CD4-positive, alpha-beta memory T cell (primary cell): ENCODE measurements around the gene DLGAP1. TPM values are rescaled to one million over a fixed set of nuclear protein-coding genes. Genes with fewer than 3 reads are reported as not detected.
A peak's percentile ranks its signal among the peaks of the same experiment; 100 is the strongest.
"Not testable (repeated sequence)": the region's sequence is repeated elsewhere in the genome, so short reads cannot be mapped to it uniquely, and the experiment has no call there.

Source experiments
- CTCF ChIA-PET: fragments of 350-600 bp; sonication (Branson Sonifier 250); formaldehyde crosslinking; loops from one replicate; lab custom pipeline; 2021; ENCODE audit warnings: inconsistent platforms; ENCODE audit not compliant: partially characterized antibody; lab: Charles Lee
- POLR2A ChIA-PET: fragments of 350-600 bp; sonication (Branson Sonifier 250); formaldehyde crosslinking; loops from one replicate; lab custom pipeline; 2021; ENCODE audit not compliant: partially characterized antibody; lab: Charles Lee
- DNase-seq, 5 donors: peaks; one replicate each; pipeline versions ENCODE4 v3.0.0 to v3.0.0-alpha.2; 2020 to 2022; ENCODE audit warnings: mixed read lengths in 1 of 5
- H3K27ac ChIP-seq: one replicate; pipeline ENCODE4 v1.7.0; 2013; ENCODE audit warnings: low read depth, low read length
- H3K27me3 ChIP-seq: 2 replicates; pipeline ENCODE4 v1.7.0; 2013; ENCODE audit warnings: mild to moderate bottlenecking, low read length, moderate library complexity; ENCODE audit not compliant: insufficient read depth
- H3K36me3 ChIP-seq: 2 replicates; pipeline ENCODE4 v1.7.0; 2013; ENCODE audit warnings: mild to moderate bottlenecking, low read length, moderate library complexity; ENCODE audit not compliant: insufficient read depth
- H3K4me1 ChIP-seq: 2 replicates; pipeline ENCODE4 v1.7.0; 2013; ENCODE audit warnings: mild to moderate bottlenecking, low read length, moderate library complexity; ENCODE audit not compliant: insufficient read depth
- H3K4me3 ChIP-seq, 2 donors: one replicate each; pipeline ENCODE4 v1.7.0; 2013; ENCODE audit warnings: low read length in 2 of 2, mild to moderate bottlenecking in 1 of 2
- H3K9me3 ChIP-seq, 2 donors: one replicate each; pipeline ENCODE4 v1.7.0; 2013; ENCODE audit warnings: low read length in 2 of 2, control low read depth in 1 of 2; ENCODE audit not compliant: control insufficient read depth in 1 of 2
- H3K27ac Mint-ChIP-seq, 7 donors: one replicate each; pipeline ENCODE4 v1.8.0; 2020 to 2021; ENCODE audit warnings: mixed read lengths in 7 of 7, mild to moderate bottlenecking in 6 of 7, inconsistent platforms in 3 of 7, moderate library complexity in 3 of 7
- H3K27me3 Mint-ChIP-seq, 2 donors: one replicate each; pipeline ENCODE4 v1.8.0; 2020 to 2021; ENCODE audit warnings: mixed read lengths in 2 of 2
- H3K36me3 Mint-ChIP-seq, 2 donors: one replicate each; pipeline ENCODE4 v1.8.0; 2020 to 2021; ENCODE audit warnings: mixed read lengths in 2 of 2, inconsistent platforms in 1 of 2, mild to moderate bottlenecking in 1 of 2
- H3K4me1 Mint-ChIP-seq, 4 donors: one replicate each; pipeline ENCODE4 v1.8.0; 2020 to 2021; ENCODE audit warnings: mixed read lengths in 4 of 4, mild to moderate bottlenecking in 1 of 4
- H3K4me3 Mint-ChIP-seq, 8 donors: one replicate each; pipeline ENCODE4 v1.8.0; 2020 to 2021; ENCODE audit warnings: mixed read lengths in 8 of 8, mild to moderate bottlenecking in 7 of 8, moderate library complexity in 6 of 8, inconsistent platforms in 3 of 8
- H3K9me3 Mint-ChIP-seq, 8 donors: one replicate each; pipeline ENCODE4 v1.8.0; 2020 to 2021; ENCODE audit warnings: mixed read lengths in 8 of 8, mild to moderate bottlenecking in 5 of 8, inconsistent platforms in 3 of 8, moderate library complexity in 1 of 8
- intact Hi-C: fragments of 100-400 bp; cut with micrococcal nuclease; formaldehyde crosslinking; loops from one replicate; pipeline ENCODE4 v1.15.1; 2023
- polyA plus RNA-seq, 2 donors: library from polyadenylated mRNA; unstranded; fragments of 300-500 nt; fragmentation: Illumina TruSeq; gene quantifications; one replicate each; pipeline ENCODE4 v1.2.3, GENCODE V29; 2021
- total RNA-seq, 2 experiments: library from RNA; stranded (reverse); gene quantifications; one replicate each; pipeline ENCODE4 v1.2.3, GENCODE V29; 2021

Gene DLGAP1
- total and polyA plus RNA-seq, 4 experiments from 2014 or later = 0.17 to 0.71 (median 0.45) TPM

DNA sequence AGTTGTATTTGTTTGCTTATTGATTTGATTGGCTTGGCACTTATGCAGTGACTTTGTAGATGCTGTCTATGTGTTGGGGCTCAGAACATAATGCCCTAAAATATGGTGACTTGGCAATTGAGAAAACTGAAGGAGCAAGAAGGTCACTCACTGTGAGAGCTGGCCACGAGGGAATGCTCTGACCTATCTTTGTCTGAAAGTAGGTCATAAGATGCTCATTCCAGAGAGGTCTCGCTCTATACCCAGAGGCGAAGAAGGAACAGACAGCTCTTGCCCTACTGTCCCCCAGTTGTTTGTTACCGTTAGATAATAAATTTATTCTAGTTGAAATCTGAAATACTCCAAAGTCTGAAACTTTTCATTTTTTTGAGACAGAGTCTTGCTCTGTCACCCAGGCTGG lies 846.6 kb downstream of the DLGAP1 start:
- DNase-seq = no peak
- intact Hi-C loops = no loop called here
- peaks cover 45% of the 10 kb centered on the region for H3K4me1 ChIP-seq
- Mint-ChIP-seq H3K27me3 (no peaks in the 10 kb centered on the region), H3K4me1 (peaks cover 8 to 16% (median 11%) of the 10 kb centered on the region in 4 donors), H3K36me3 (no peaks in the 10 kb centered on the region), H3K4me3 (no peak overlapping the region), H3K9me3 (no peaks in the 10 kb centered on the region), H3K27ac (peak overlapping the region in 1 of 7 donors; percentile 10)
- H3K9me3 ChIP-seq = no peaks in the 10 kb centered on the region
- ChIA-PET CTCF (interaction anchor here (1.1 to 4.0 kb wide), 4 partner anchors 9 to 56 kb away, joined by 3 to 52 read pairs (median 4); no protein-coding TSS in a partner anchor), POLR2A (interaction anchor here (1.3 to 4.6 kb wide), 2 partner anchors 13 to 152 kb away, joined by 3 to 166 read pairs; no protein-coding TSS in a partner anchor)
- no peaks in the 10 kb centered on the region for H3K36me3 ChIP-seq
- no peaks in the 10 kb centered on the region for H3K27me3 ChIP-seq
- H3K4me3 ChIP-seq = no peak overlapping the region
- no peak overlapping the region for H3K27ac ChIP-seq

DNA sequence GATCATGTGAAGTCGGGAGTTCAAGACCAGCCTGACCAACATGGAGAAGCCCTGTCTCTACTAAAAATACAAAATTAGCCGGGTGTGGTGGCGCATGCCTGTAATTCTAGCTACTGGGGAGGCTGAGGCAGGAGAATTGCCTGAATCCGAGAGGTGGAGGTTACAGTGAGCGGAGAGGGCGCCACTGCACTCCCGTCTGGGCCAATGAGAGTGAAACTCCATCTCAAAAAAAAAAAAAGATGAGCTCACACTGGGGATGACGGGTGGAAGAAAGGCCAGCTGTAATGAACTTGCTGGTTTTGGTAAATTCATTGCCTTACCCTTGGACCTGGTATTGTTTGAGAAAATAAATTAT lies 847.0 kb downstream of the DLGAP1 start:
- H3K9me3 Mint-ChIP-seq, H3K27me3 Mint-ChIP-seq, H3K27me3 ChIP-seq, H3K36me3 Mint-ChIP-seq, H3K36me3 ChIP-seq, H3K27ac ChIP-seq, intact Hi-C loops, DNase-seq, H3K4me3 Mint-ChIP-seq, H3K9me3 ChIP-seq, H3K4me3 ChIP-seq: not testable (repeated sequence)
- Mint-ChIP-seq H3K27ac (peak overlapping the region in 3 of 7 donors; percentile 10 to 84 (median 60)), H3K4me1 (peaks cover 8 to 16% (median 11%) of the 10 kb centered on the region in 4 donors)
- peaks cover 49% of the 10 kb centered on the region for H3K4me1 ChIP-seq
- ChIA-PET POLR2A (interaction anchor here (1.3 to 4.6 kb wide), 2 partner anchors 12 to 151 kb away, joined by 3 to 166 read pairs; no protein-coding TSS in a partner anchor), CTCF (interaction anchor here (1.1 to 4.0 kb wide), 4 partner anchors 10 to 57 kb away, joined by 3 to 52 read pairs (median 4); no protein-coding TSS in a partner anchor)

DNA sequence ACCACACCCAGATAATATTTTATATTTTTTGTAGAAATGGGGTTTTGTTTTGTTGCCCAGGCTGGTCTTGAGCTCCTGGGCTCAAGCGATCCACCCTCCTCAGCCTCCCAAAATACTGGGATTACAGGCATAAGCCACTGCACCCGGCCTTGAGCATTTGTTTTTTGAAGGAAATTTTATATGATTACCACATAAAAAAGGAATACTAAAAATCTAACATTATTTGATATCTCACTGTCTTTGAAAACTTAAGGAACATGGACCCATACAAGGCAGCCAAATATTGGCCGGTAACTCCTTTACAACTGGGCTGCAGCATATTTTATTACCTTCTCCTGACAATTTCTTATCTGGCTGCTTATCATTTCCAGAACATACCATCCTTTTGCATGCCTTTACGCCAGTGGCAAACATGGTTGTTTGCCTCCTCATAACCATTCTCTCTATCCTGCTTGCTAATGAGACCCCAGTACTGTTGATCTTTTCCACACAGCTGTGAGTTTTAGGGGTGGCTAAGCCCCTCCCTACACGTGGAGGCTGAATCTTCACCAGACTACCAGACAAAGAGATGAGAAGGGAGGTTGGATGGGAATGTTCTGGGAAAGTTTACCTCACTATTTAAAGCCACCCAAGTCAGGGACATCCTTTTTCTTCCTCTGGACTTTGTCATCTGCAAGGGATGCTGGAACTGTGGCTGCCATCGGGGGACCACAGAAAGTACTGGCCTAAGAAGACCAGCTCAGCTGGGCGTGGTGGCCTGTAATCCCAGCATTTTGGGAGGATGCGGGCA lies 847.6 kb downstream of the DLGAP1 start:
- Histone ChIP-seq H3K36me3 (no peaks in the 10 kb centered on the region), H3K27me3 (no peaks in the 10 kb centered on the region), H3K27ac (no peak overlapping the region), H3K4me3 (no peak overlapping the region), H3K9me3 (no peaks in the 10 kb centered on the region), H3K4me1 (peaks cover 54% of the 10 kb centered on the region)
- POLR2A ChIA-PET = interaction anchor here (2.7 to 4.6 kb wide), 2 partner anchors 12 to 150 kb away, joined by 12 to 166 read pairs; no protein-coding TSS in a partner anchor
- intact Hi-C loops = no loop called here
- CTCF ChIA-PET = interaction anchor here (1.1 to 4.0 kb wide), 4 partner anchors 12 to 57 kb away, joined by 3 to 52 read pairs (median 6); no protein-coding TSS in a partner anchor
- Mint-ChIP-seq H3K27me3 (no peaks in the 10 kb centered on the region), H3K36me3 (no peaks in the 10 kb centered on the region), H3K27ac (peak overlapping the region in 5 of 7 donors; percentile 1 to 84 (median 43)), H3K4me3 (peak overlapping the region in 2 of 8 donors; percentile 12 to 33), H3K9me3 (no peaks in the 10 kb centered on the region), H3K4me1 (peaks cover 8 to 16% (median 11%) of the 10 kb centered on the region in 4 donors)
- DNase-seq = no peak

DNA sequence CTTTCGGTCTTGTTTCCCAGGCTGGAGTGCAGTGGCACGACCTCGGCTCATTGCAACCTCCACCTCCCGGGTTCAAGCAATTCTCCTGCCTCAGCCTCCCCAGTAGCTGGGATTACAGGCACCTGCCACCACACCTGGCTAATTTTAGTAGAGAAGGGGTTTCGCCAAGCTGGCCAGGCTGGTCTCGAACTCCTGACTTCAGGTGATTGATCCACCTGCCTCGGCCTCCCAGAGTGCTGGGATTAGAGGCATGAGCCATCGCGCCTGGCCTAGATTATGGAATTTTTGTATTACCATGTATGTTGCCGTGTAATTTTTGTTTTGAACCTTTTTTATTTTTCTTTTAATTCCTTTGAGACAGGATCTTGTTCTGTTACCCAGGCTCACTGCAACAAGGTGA lies 848.2 kb downstream of the DLGAP1 start:
- H3K27me3 ChIP-seq, H3K4me3 Mint-ChIP-seq, H3K9me3 ChIP-seq, intact Hi-C loops, H3K4me3 ChIP-seq, DNase-seq, H3K36me3 Mint-ChIP-seq, H3K27ac ChIP-seq, H3K36me3 ChIP-seq, H3K9me3 Mint-ChIP-seq, H3K27me3 Mint-ChIP-seq: not testable (repeated sequence)
- peak overlapping the region in 4 of 7 donors; percentile 15 to 76 (median 26) for H3K27ac Mint-ChIP-seq
- ChIA-PET POLR2A (interaction anchor here (2.7 to 4.6 kb wide), 2 partner anchors 11 to 149 kb away, joined by 12 to 166 read pairs; no protein-coding TSS in a partner anchor), CTCF (interaction anchor here (1.4 to 4.0 kb wide), 2 partner anchors 12 to 21 kb away, joined by 6 to 52 read pairs; no protein-coding TSS in a partner anchor)
- H3K4me1 Mint-ChIP-seq = peaks cover 11 to 20% (median 13%) of the 10 kb centered on the region in 4 donors
- H3K4me1 ChIP-seq = peaks cover 58% of the 10 kb centered on the region

DNA sequence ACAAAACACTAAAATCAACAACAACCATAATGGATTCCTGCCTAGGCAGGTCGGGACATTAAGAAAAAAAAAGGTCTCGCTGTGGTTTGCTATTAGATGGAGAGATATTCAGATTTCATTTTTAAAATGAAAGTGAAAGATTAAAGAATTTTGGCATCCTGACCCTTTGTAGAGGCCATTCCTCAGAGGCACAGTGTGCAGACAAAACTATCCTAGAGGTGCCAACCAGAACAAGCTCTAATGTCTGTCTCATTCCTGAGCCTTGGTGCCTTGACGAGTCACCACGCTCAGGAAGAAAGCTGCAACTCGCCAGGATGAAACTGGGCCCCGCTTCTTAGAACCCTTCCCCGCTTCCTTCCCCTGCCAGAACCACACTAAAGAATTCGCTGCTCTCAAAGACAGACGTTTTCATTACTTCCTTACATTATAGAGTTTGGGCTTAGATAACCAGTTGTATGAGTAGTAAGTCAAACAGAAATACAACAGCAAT lies 849.1 kb downstream of the DLGAP1 start:
- Histone ChIP-seq H3K4me1 (peaks cover 58% of the 10 kb centered on the region), H3K4me3 (peak overlapping the region; percentile 44 to 54), H3K27ac (peak overlapping the region; percentile 67), H3K27me3 (no peaks in the 10 kb centered on the region), H3K36me3 (no peaks in the 10 kb centered on the region), H3K9me3 (no peaks in the 10 kb centered on the region)
- H3K36me3 Mint-ChIP-seq = no peaks in the 10 kb centered on the region
- intact Hi-C loops = loop anchor here (2.0 kb wide), 2 partner anchors 19 to 61 kb away; no protein-coding TSS in a partner anchor
- H3K9me3 Mint-ChIP-seq = no peaks in the 10 kb centered on the region
- H3K27me3 Mint-ChIP-seq = no peaks in the 10 kb centered on the region
- no peak overlapping the region for H3K4me3 Mint-ChIP-seq
- H3K4me1 Mint-ChIP-seq = peaks cover 9 to 21% (median 13%) of the 10 kb centered on the region in 4 donors
- peak; percentile 40 to 68 (median 63) for DNase-seq
- ChIA-PET CTCF (interaction anchor here (0.8 to 4.0 kb wide), 11 partner anchors 11 to 544 kb away, joined by 4 to 52 read pairs (median 5); no protein-coding TSS in a partner anchor), POLR2A (interaction anchor here (0.9 to 4.6 kb wide), 15 partner anchors 10 to 969 kb away, joined by 3 to 166 read pairs (median 6); partner anchors contain the start of gene TGIF1)
- no peak overlapping the region for H3K27ac Mint-ChIP-seq

DNA sequence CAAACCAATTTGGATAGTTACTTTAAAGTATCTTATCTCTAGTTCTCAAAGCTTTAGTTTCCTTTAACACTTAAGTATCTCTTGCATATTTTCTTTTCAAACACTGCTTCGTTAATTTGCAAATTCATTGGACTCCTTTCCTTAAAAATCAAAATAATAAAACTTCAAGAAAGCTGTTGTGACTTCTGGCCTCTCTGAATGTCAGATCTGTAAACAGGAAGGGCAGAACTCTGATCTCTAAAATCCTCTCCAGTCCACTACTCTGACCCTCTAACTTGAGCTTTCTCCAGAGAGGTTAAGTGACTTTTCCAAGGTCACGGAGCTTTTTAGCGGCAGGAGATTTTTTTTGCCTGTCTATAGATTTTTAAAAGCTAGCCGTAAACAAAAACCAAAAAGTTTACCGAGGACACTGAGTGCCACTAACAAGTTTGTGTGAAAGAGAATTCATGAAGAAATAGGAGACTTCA lies 849.6 kb downstream of the DLGAP1 start:
- POLR2A ChIA-PET = interaction anchor here (0.9 to 4.6 kb wide), 16 partner anchors 10 to 969 kb away, joined by 3 to 166 read pairs (median 6); partner anchors contain the start of gene TGIF1

More for the DNA sequence above, 849.6 kb downstream of the DLGAP1 start:
- Histone ChIP-seq H3K4me3 (peak overlapping the region; percentile 44 to 54), H3K36me3 (no peaks in the 10 kb centered on the region), H3K27me3 (no peaks in the 10 kb centered on the region), H3K27ac (peak overlapping the region; percentile 67), H3K9me3 (no peaks in the 10 kb centered on the region), H3K4me1 (peaks cover 58% of the 10 kb centered on the region)
- intact Hi-C loops = loop anchor here (2.0 kb wide), 2 partner anchors 19 to 61 kb away; no protein-coding TSS in a partner anchor
- Mint-ChIP-seq H3K27me3 (no peaks in the 10 kb centered on the region), H3K4me3 (no peak overlapping the region), H3K4me1 (peaks cover 9 to 21% (median 13%) of the 10 kb centered on the region in 4 donors), H3K36me3 (no peaks in the 10 kb centered on the region), H3K9me3 (no peaks in the 10 kb centered on the region), H3K27ac (no peak overlapping the region)
- CTCF ChIA-PET = interaction anchor here (0.6 to 4.0 kb wide), 11 partner anchors 10 to 543 kb away, joined by 3 to 52 read pairs (median 4); no protein-coding TSS in a partner anchor
- DNase-seq = no peak
